HepG2 (cell line): Measurements from ENCODE around the gene SBSN. TPM values are rescaled to one million over a fixed set of nuclear protein-coding genes. Genes with fewer than 3 reads are reported as not detected.
"Not testable (repeated sequence)": the region's sequence is repeated elsewhere in the genome, so short reads cannot be mapped to it uniquely, and the experiment has no call there.

Experiments
- ATAC-seq: fragments of 200-7000 bp; cut with Tn5 transposase; 3 replicates; pipeline ENCODE4 v1.9.1; 2020; ENCODE audit warnings: mild to moderate bottlenecking, moderate library complexity
- BruUV-seq: library from RNA; stranded (reverse); fragments of 400-500 nt; replicated peaks from 2 replicates; lab custom pipeline; 2021; lab: Mats Ljungman, UMichigan
- CTCF ChIA-PET: fragments of 300-600 bp; formaldehyde crosslinking; extraction: SDS; loops from one replicate; lab custom pipeline; 2021; ENCODE audit warnings: low total read pairs, inconsistent platforms, low intra/inter-chr PET ratio; lab: Yijun Ruan, JAX
- POLR2A ChIA-PET: fragments of 350-600 bp; sonication (Branson Sonifier 250); formaldehyde crosslinking; loops from one replicate; lab custom pipeline; 2020; ENCODE audit warnings: antibody characterized with exemption, inconsistent platforms; lab: Yijun Ruan, JAX
- DNase-seq: peaks from one replicate; pipeline ENCODE4 v3.0.0-alpha.2; 2015; ENCODE audit warnings: low spot score
- FAIRE-seq: peaks from 3 replicates; lab custom pipeline; 2011; peaks lifted over from hg19 to GRCh38; lab: Jason Lieb, UNC
- H2AFZ ChIP-seq: one replicate; pipeline ENCODE4 v1.6.1; 2011; ENCODE audit warnings: low read length, inconsistent platforms
- H3K27ac ChIP-seq: fragments of 300-600 bp; 3 replicates; pipeline ENCODE4 v1.8.0; 2011; ENCODE audit warnings: mixed run types, mild to moderate bottlenecking, mixed read lengths, low read length, inconsistent platforms; ENCODE audit not compliant: insufficient read depth; ENCODE audit errors: extremely low read length
- H3K27me3 ChIP-seq, 2 experiments: fragments of 200-600 bp in 1 of 2; 2 replicates in 1 of 2; 3 replicates in 1 of 2; pipeline versions ENCODE4 v1.6.0 to v1.8.0; 2011; ENCODE audit warnings: low read length in 2 of 2, mild to moderate bottlenecking in 2 of 2, moderate library complexity in 2 of 2, inconsistent platforms in 1 of 2; ENCODE audit not compliant: insufficient read depth in 2 of 2, control insufficient read depth in 1 of 2
- H3K36me3 ChIP-seq, 2 experiments: fragments of 200-600 bp in 1 of 2; replicated peaks in 1 of 2; 2 replicates in 1 of 2; 3 replicates in 1 of 2; pipeline versions ENCODE4 v1.5.1 to v1.8.0; 2011; ENCODE audit warnings: low read length in 2 of 2, inconsistent platforms in 1 of 2; ENCODE audit not compliant: insufficient read depth in 2 of 2, control insufficient read depth in 1 of 2
- H3K4me1 ChIP-seq: 2 replicates; pipeline ENCODE4 v1.5.1; 2012; ENCODE audit warnings: low read length, inconsistent platforms; ENCODE audit not compliant: insufficient read depth
- H3K4me2 ChIP-seq: 2 replicates; pipeline ENCODE4 v1.6.0; 2011; ENCODE audit warnings: low read depth, low read length, inconsistent platforms
- H3K4me3 ChIP-seq, 3 experiments: fragments of 200-600 bp in 1 of 3; sonication (generic), shearing (Covaris generic) in 1 of 3; replicated peaks in 1 of 3; 2 replicates each; pipeline ENCODE4 v1.5.1; 2011 to 2016; ENCODE audit warnings: low read length in 3 of 3, inconsistent platforms in 2 of 3, low read depth in 2 of 3, mild to moderate bottlenecking in 2 of 3, control low read depth in 1 of 3, mixed read lengths in 1 of 3; ENCODE audit not compliant: insufficient read depth in 1 of 3
- H3K79me2 ChIP-seq: one replicate; pipeline ENCODE4 v1.6.1; 2011; ENCODE audit warnings: low read length, inconsistent platforms; ENCODE audit not compliant: insufficient read depth
- H3K9ac ChIP-seq: 2 replicates; pipeline ENCODE4 v1.6.0; 2011; ENCODE audit warnings: mild to moderate bottlenecking, low read depth, low read length, inconsistent platforms; ENCODE audit not compliant: insufficient read depth
- H3K9me3 ChIP-seq: 2 replicates; pipeline ENCODE4 v1.5.1; 2012; ENCODE audit warnings: mild to moderate bottlenecking, low read length
- H4K20me1 ChIP-seq: 2 replicates; pipeline ENCODE4 v1.6.0; 2011; ENCODE audit warnings: inconsistent platforms, mild to moderate bottlenecking, low read length, moderate library complexity; ENCODE audit not compliant: insufficient read depth
- BCL6 ChIP-seq: IDR thresholded peaks from 2 replicates; pipeline ENCODE4 v1.6.1; 2016; ENCODE audit warnings: missing genetic modification reagents, missing compliant biosample characterization
- MATR3 ChIP-seq: sonication (generic); formaldehyde crosslinking; IDR thresholded peaks from 2 replicates; pipeline ENCODE4 v1.4.0; 2020; ENCODE audit warnings: missing genetic modification reagents
- MLX ChIP-seq: IDR thresholded peaks from 2 replicates; pipeline ENCODE4 v1.6.1; 2016
- TIGD3 ChIP-seq: sonication (generic); formaldehyde crosslinking; IDR thresholded peaks from 2 replicates; pipeline ENCODE4 v1.5.1; 2020; ENCODE audit warnings: mild to moderate bottlenecking, missing genetic modification reagents, borderline replicate concordance
- ZNF383 ChIP-seq: sonication (generic); formaldehyde crosslinking; IDR thresholded peaks from 2 replicates; pipeline ENCODE4 v1.4.0; 2020; ENCODE audit warnings: missing genetic modification reagents, mild to moderate bottlenecking, borderline replicate concordance
- ZNF432 ChIP-seq: sonication (generic); formaldehyde crosslinking; IDR thresholded peaks from 2 replicates; pipeline ENCODE4 v1.5.0; 2020; ENCODE audit warnings: missing genetic modification reagents, mild to moderate bottlenecking, borderline replicate concordance
- ZNF609 ChIP-seq: sonication (generic); formaldehyde crosslinking; IDR thresholded peaks from 2 replicates; pipeline ENCODE4 v1.4.0; 2020; ENCODE audit warnings: mild to moderate bottlenecking, missing genetic modification reagents, borderline replicate concordance
- WGBS: methylation state at CpG from one replicate; pipeline ENCODE4 v1.1.6; 2017; ENCODE audit warnings: low lambda C conversion rate; 5-methylcytosine and 5-hydroxymethylcytosine counted together
- in situ Hi-C: cut with HindIII; loops from 2 replicates; pipeline ENCODE4 v1.10.0; 2017; ENCODE audit warnings: low pct_unique_long_range_greater_than_20kb; ENCODE audit not compliant: extremely low pct_ligation_motif_present
- intact Hi-C: fragments of 100-400 bp; cut with micrococcal nuclease; formaldehyde crosslinking; loops from one replicate; pipeline ENCODE4 v1.10.0; 2022; ENCODE audit not compliant: unreplicated experiment
- polyA plus RNA-seq, 8 experiments: library from polyadenylated mRNA; depleted of rRNA in 3 of 8; stranded (reverse) in 7 of 8; unstranded in 1 of 8; fragments of >200 nt; fragmentation: Illumina TruSeq in 4 of 8; extraction: Trizol in 4 of 8; gene quantifications; 2 replicates each; pipeline versions ENCODE4 v1.2.1 to v1.2.3, GENCODE V29; 2011 to 2016; ENCODE audit warnings: low read depth in 4 of 8, missing spikeins in 1 of 8, mixed read lengths in 1 of 8; ENCODE audit not compliant: insufficient read depth in 1 of 8
- total RNA-seq, 5 experiments: library from RNA; depleted of rRNA; stranded (reverse); fragments of >200 nt; fragmentation: Illumina TruSeq; extraction: Trizol; gene quantifications; 2 replicates each; pipeline ENCODE4 v1.2.3, GENCODE V29; 2016; ENCODE audit warnings: low read depth in 1 of 5

The SBSN gene
- total and polyA plus RNA-seq, 2 of the 13 experiments (the other 11 are each of a cell fraction or from before 2014, with no cell fraction given) = not detected

- intact Hi-C loops, ATAC-seq, in situ Hi-C loops, DNase-seq, H3K9ac ChIP-seq, H3K9me3 ChIP-seq, H3K79me2 ChIP-seq, H3K36me3 ChIP-seq, H3K27ac ChIP-seq, H3K4me3 ChIP-seq, H3K4me2 ChIP-seq, CTCF ChIA-PET, POLR2A ChIA-PET, FAIRE-seq, BruUV-seq, H4K20me1 ChIP-seq, H2AFZ ChIP-seq, H3K27me3 ChIP-seq: not testable (repeated sequence)
- peaks cover 40% of the 10 kb centered on the region for H3K4me1 ChIP-seq
- 73% methylated on average over 7 of the region's 7 CpGs for WGBS
These were observed 53.5 kb downstream of the SBSN start for GRCh38 chr19:35474594-35474993.

- Histone ChIP-seq H3K36me3 (no peaks in the 10 kb centered on the region), H3K4me2 (no peak overlapping the region), H3K4me1 (peaks cover 40% of the 10 kb centered on the region), H3K27ac (no peak overlapping the region), H3K9me3 (no peaks in the 10 kb centered on the region), H3K9ac (no peak overlapping the region), H3K27me3 (no peaks in the 10 kb centered on the region), H2AFZ (no peak overlapping the region), H3K4me3 (no peak overlapping the region), H4K20me1 (no peaks in the 10 kb centered on the region), H3K79me2 (no peaks in the 10 kb centered on the region)
- ChIA-PET POLR2A (no interaction called here), CTCF (no interaction called here)
- in situ Hi-C loops (no loop called here), intact Hi-C loops (no loop called here)
- 72% methylated on average over 14 of the region's 14 CpGs for WGBS
- DNase-seq (no peak), FAIRE-seq (no peak), ATAC-seq (no peak)
- no TSS peak for BruUV-seq
- no peak for TF ChIP-seq MLX (CRISPR knock-in tag)
- TF ChIP-seq ZNF609 (CRISPR knock-in tag) = no peak
- no peak for TF ChIP-seq TIGD3 (CRISPR knock-in tag)
- no peak for TF ChIP-seq MATR3 (CRISPR knock-in tag)
- no peak for TF ChIP-seq ZNF383
- no peak for TF ChIP-seq ZNF432 (CRISPR knock-in tag)
- no peak for TF ChIP-seq BCL6 (CRISPR knock-in tag)
These were observed 54.0 kb downstream of the SBSN start for GRCh38 chr19:35474104-35474503.
